Mononuclear cell (primary cell): ENCODE data around the gene NIT2. TPM values are rescaled to one million over a fixed set of nuclear protein-coding genes. Genes with fewer than 3 reads are reported as not detected.
A peak's percentile ranks its signal among the peaks of the same experiment; 100 is the strongest.

Experiments used
- H3K27me3 ChIP-seq: 2 replicates; pipeline ENCODE4 v1.6.0; 2011; ENCODE audit warnings: low read length, control low read depth; ENCODE audit not compliant: insufficient read depth
- H3K4me1 ChIP-seq: 2 replicates; pipeline ENCODE4 v1.5.1; 2011; ENCODE audit warnings: mild to moderate bottlenecking, low read length, control low read depth; ENCODE audit not compliant: insufficient read depth
- H3K4me3 ChIP-seq: 2 replicates; pipeline ENCODE4 v1.5.1; 2011; ENCODE audit warnings: mild to moderate bottlenecking, low read length, moderate library complexity
- H3K9me3 ChIP-seq: 2 replicates; pipeline ENCODE4 v1.5.1; 2011; ENCODE audit warnings: low read depth, mild to moderate bottlenecking, control low read depth, low read length
- total RNA-seq: library from RNA; depleted of rRNA; stranded (reverse); fragments of >200 nt; gene quantifications from one replicate; pipeline ENCODE4 v1.2.3, GENCODE V29; 2012

Gene NIT2
- total RNA-seq, 1 donor: 14.8 TPM

DNA sequence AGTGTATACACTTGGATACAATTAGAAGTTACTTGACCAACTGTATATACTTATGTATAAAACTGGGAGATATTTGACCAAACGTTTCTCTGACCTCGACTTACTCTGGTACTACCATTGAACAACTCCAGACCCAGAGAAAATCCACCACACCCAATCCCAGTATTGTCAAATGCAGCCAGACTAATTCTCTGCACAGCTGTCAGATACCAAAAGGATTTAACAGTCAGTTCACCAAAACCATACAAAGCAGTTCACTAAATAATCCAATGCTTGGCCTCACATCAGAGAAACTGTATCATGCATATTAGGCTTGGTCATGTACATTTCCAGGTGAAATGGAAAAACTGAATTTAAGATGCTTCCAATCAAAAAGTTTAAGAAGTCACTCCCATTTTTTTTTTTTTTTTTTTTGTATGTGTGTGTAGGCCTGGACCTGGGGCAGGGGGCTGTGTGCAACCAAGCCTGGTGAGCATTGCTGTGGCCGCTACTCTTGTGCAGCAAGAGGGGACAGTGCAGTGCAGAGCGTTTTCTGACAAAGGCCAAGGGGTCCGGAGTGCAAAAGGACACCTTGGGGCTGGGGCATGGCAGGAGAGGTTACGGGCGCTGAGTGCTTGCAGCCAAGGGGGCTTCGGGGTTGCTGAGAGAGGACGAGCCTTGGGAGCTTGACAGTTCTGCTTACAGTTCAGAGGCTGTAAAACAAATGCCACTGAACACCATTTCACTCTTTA is 64.9 kb downstream of the NIT2 start:
- H3K27me3 ChIP-seq: no peaks in the 10 kb centered on the region
- H3K4me3 ChIP-seq: peak overlapping the region; percentile 75
- H3K9me3 ChIP-seq: no peaks in the 10 kb centered on the region
- H3K4me1 ChIP-seq: peaks cover 36% of the 10 kb centered on the region

DNA sequence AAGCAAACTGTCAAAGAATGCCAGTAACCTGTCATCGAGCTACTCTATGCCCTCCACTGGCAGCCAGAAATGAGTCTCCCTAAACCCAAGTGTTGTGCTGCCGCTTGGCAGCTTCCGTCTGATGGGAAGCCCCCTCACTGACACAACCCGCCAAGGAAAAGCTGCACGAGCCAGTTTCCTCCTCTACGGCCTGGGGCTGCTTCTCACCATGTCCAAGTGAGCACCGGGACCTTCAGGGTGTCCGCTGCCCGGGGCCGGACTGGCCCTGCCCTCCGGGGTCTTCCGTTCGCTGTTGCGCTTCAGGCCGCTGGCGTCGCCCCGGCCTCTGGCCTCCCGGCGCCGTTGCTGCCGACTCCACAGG is 65.8 kb downstream of the NIT2 start:
- Histone ChIP-seq H3K9me3 (no peaks in the 10 kb centered on the region), H3K27me3 (no peaks in the 10 kb centered on the region), H3K4me1 (peaks cover 36% of the 10 kb centered on the region), H3K4me3 (peak overlapping the region; percentile 75)

DNA sequence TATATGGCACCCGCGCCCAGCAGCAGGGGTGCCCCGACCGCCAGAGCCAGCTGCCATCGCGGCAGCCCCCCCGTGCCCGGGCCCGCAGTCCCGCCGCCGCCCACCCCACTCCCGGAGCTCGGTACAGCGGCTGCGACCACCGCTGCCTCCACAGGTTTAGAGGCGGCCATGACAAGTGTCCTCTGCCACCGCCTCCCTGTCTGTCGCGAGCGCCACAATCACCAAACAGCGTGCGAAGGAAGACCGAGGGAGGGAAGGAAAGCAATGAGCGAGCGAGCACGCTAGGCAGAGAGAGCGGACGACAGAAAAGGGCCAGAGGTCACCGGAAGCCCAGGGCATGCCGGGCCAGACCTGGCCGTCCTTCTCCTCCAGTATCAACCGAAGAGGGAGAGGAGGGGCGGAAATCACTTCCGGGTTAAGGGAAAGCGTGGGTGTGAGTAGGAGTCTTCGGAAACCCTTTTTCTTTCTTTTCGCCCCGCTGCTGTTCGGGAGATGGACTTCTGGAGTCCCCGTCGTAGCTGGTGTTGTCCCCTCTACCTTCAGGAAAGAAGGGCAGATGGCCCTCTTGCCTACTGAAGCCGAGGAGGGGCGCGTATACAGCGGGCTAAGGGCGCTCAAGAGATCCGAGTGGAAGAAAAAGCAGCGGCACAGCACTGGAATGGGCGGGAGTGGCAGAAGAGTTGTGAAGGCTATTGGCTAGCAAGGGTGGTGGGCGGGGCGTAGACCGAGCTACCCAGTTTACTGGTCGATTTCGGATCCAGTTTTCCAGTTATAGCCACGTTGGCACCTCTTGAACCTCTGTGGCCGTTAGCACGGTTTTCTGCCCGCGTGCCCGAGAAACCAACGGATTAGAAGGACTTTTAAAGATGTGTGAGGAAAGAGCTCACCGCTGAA is 66.5 kb downstream of the NIT2 start, which contains the start of the genes LNP1 and TOMM70:
LNP1 (plus strand) TSS at position 760 of the 894 bp plus-strand sequence. CDS start 28,191 bp downstream, outside the sequence.
TOMM70 (minus strand) TSS at position 310 of the 894 bp plus-strand sequence; CDS start at position 170, 140 bp downstream.
- Histone ChIP-seq H3K4me3 (peak within 1 kb of the TSS; percentile 75), H3K4me1 (peaks cover 36% of the 10 kb centered on the region), H3K9me3 (no peaks in the 10 kb centered on the region), H3K27me3 (no peaks in the 10 kb centered on the region)

DNA sequence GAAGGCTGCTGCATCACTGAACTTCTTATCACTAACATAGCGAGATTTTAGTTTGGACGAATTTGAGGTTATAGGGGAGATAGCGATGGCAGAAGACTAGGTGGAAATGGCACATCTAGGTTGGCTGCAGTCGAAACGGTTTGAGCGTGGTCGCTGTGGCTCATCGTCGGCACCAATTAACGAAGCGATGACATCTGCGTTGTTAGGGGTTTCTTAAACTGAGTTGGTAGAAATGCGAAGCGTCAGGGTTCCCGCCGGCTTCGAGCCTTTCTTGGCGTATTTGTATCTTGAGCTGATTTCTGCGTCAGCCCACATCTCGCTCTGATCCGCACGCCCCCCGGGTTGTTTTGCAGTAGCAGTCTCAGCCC is 67.1 kb downstream of the NIT2 start:
- H3K9me3 ChIP-seq: no peaks in the 10 kb centered on the region
- peak overlapping the region; percentile 75 for H3K4me3 ChIP-seq
- peaks cover 36% of the 10 kb centered on the region for H3K4me1 ChIP-seq
- H3K27me3 ChIP-seq: no peaks in the 10 kb centered on the region

DNA sequence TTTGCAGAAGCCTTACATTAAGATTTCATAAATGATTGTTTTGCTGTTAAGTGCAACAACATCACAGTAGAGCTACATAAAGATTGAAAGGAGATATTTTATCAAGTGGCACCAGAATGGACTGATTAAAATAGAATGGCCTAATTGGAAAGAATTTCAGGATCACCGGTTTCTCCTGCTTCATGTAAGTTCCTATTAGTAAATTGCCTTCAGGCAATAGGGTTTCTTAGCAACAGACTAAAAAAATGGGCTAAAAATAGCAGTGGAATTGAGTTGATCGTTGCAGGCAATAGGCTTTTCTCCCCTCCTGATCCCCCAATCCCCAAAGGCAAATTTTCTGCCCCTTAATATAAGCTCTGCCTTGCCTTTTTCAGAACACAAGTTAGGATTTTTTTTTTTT is 67.7 kb downstream of the NIT2 start:
- H3K9me3 ChIP-seq: peaks cover 3% of the 10 kb centered on the region
- H3K27me3 ChIP-seq: no peaks in the 10 kb centered on the region
- peaks cover 36% of the 10 kb centered on the region for H3K4me1 ChIP-seq
- H3K4me3 ChIP-seq: peak overlapping the region; percentile 75

DNA sequence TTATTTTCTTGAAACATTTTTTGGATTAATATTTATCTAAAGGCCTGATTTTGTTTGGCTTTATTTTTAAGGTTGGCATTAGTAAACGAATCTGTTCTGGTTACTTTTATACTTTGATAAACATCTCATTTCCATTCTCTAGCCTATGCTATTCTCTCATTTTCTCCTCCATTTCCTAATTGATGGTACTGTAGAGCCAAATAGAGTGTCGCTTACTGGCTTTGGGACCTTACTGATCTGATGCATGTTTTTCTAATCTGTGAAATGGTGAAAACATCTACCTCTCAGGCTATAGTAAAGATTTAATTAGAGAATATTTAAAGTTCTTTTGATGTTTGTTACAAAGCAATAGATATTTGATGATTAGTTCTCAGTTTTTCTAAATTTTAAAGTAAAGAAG is 68.3 kb downstream of the NIT2 start:
- Histone ChIP-seq H3K9me3 (peaks cover 10% of the 10 kb centered on the region), H3K4me1 (peaks cover 36% of the 10 kb centered on the region), H3K27me3 (no peaks in the 10 kb centered on the region), H3K4me3 (no peak overlapping the region)

DNA sequence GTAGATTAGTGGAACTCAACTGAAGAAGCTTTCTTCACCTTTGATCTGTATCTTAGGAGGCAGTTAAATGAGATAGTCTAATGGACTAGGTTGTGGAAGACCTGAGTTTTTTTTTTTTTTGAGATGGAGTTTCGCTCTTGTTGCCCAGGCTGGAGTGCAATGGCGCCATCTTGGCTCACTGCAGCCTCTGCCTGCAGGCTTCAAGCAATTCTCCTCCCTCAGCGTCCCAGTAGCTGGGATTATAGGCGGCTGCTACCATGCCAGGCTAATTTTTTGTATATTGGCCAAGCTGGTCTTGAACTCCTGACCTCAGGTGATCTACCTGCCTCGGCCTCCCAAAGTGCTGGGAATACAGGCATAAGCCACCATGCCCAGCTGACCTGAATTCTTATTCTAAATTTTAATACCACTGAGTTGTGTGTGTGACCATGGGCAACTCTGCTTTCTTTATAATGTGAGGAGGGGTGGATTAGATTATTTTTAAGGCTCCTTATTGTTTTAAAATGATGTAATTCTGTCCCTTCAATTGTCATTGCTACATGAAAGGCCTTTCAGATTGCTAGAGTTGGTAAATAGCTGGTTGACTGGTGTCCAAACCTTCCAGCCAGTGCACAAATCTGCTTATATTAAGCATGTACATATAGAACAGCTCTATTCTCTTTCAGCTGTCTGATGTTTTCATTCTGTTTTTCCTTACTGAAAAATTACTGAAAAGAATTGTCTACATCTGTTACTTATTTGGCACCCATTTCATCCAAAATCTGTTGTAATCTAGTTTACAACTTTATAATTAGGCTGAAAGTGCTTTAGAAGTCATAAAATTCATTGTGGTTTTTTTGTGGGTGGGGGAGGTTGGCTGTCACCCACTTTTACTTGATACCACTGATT is 69.0 kb downstream of the NIT2 start:
- Histone ChIP-seq H3K4me1 (peaks cover 36% of the 10 kb centered on the region), H3K9me3 (peaks cover 12% of the 10 kb centered on the region), H3K4me3 (no peak overlapping the region), H3K27me3 (no peaks in the 10 kb centered on the region)

DNA sequence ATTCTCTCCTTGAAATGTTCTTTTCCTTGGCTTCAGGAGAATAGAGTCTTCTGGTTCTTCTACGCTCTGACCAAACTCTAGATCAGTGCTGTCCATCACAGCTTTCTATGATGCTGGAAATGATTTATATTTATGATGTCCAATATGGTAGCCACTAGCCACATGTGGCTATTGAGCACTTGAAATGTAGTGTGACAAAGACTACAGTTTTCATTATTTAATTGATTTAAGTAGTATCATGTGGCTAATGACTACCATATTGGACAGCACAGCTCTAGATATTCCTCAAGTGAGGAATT is 69.6 kb downstream of the NIT2 start:
- no peak overlapping the region for H3K4me3 ChIP-seq
- peaks cover 12% of the 10 kb centered on the region for H3K9me3 ChIP-seq
- H3K4me1 ChIP-seq: peaks cover 30% of the 10 kb centered on the region
- no peaks in the 10 kb centered on the region for H3K27me3 ChIP-seq

DNA sequence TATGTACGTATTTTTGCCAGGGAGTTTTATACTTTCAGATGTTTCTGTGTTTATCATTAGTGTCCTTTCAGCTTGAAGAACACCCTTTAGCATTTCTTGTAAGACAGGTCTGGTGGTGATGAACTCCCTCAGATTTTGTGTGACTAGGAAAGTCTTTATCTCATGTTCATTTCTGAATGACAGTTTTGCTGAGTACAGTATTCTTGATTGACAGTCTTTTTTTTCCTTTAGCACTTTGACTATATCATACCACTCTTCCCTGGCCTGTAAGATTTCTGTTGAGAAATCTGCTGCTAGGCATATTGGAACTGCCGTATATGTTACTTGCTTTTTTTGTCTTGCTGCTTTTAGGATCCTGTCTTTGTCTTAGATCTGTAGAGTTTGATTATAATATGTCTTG is 72.6 kb downstream of the NIT2 start:
- Histone ChIP-seq H3K27me3 (no peaks in the 10 kb centered on the region), H3K9me3 (peaks cover 12% of the 10 kb centered on the region), H3K4me3 (no peak overlapping the region), H3K4me1 (peaks cover 13% of the 10 kb centered on the region)

DNA sequence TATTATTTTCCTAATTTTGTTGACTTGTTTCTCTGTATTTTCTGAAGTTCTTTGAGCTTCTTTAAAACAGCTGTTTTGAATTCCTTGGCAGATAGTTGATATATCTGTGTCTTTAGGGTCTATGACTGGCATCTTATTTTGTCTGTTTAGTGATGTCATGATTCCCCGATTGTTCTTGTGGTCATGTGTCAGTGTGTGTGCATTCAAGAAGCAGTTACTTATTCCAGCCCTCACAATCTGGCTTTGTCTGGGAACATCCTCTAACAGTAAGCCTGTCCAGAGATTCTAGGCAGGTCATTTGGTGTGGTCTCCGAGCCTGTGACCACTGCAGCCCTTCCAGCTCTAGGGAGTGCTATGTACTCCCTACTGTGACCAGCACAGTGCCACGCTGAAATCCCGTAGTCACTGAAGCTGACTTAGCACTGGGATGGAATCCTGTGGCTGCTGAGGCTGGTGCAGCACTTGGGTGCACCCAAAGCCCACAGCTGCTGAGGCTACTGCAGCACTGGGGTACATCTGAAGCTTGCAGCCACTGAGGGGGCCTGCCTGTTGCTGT is 73.5 kb downstream of the NIT2 start:
- Histone ChIP-seq H3K9me3 (peaks cover 12% of the 10 kb centered on the region), H3K4me1 (peaks cover 5% of the 10 kb centered on the region), H3K4me3 (no peak overlapping the region), H3K27me3 (no peaks in the 10 kb centered on the region)

Other genes with a start within 250 kb of the NIT2 start
- gene FILIP1L, start 220.3 kb upstream of the NIT2 start, total RNA-seq: 0.42 TPM
- 43.4 TPM for gene TBC1D23, start 73.8 kb upstream of the NIT2 start, total RNA-seq
- 40.9 TPM for gene TOMM70, start 66.3 kb downstream of the NIT2 start, total RNA-seq
- 1.7 TPM for gene LNP1, start 66.8 kb downstream of the NIT2 start, total RNA-seq
- gene TMEM45A, start 157.9 kb downstream of the NIT2 start, total RNA-seq: 0.73 TPM